Measurements from ENCODE around the gene ZNF185.

Gene ZNF185

DNA sequence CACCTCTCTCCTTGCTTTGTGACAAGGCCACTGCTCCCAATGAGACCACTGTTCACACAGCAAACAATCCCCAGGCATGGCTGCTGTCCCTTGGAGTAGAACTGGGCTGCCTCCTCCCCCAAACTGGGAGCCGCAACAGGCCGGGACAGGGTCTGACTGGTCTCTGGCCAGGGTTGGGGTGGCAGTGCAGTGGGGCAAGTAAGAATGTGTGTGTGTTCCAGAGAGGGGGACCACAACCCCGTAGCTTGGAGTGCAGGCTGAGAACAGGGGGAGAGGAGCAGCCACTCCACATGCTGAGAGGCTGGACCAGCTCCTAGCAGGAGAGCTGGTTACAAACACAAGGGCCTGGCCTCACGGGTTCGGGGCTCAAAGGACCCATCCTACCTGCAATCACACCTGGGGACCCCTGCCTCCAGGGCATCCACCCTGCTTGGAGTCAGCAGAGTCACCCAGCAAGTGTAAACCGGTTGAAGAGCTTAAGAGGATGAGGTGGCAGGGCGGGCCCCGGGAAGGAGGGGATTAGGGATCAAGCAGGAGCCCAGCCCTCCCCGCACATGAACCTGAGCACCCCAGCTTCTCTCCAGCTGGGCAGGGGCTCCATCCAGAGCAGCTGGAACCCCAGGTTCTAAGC, 3.8 kb upstream of the ZNF185 start:
- Histone ChIP-seq H3K9ac (ENCODE audit: low read length) (no peak overlapping the region), H4K20me1 (ENCODE audit: insufficient read depth, low read length) (no peaks in the 10 kb centered on the region)
- TF ChIP-seq, protein P1, sequence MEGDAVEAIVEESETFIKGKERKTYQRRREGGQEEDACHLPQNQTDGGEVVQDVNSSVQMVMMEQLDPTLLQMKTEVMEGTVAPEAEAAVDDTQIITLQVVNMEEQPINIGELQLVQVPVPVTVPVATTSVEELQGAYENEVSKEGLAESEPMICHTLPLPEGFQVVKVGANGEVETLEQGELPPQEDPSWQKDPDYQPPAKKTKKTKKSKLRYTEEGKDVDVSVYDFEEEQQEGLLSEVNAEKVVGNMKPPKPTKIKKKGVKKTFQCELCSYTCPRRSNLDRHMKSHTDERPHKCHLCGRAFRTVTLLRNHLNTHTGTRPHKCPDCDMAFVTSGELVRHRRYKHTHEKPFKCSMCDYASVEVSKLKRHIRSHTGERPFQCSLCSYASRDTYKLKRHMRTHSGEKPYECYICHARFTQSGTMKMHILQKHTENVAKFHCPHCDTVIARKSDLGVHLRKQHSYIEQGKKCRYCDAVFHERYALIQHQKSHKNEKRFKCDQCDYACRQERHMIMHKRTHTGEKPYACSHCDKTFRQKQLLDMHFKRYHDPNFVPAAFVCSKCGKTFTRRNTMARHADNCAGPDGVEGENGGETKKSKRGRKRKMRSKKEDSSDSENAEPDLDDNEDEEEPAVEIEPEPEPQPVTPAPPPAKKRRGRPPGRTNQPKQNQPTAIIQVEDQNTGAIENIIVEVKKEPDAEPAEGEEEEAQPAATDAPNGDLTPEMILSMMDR (IDR thresholded peaks at IDR 0.05; ENCODE audit: low read length), result no peak
- TF ChIP-seq EZH2phosphoT487 (IDR thresholded peaks at IDR 0.05; ENCODE audit: low read length) (no peak), EZH2 (optimal IDR thresholded peaks at IDR 0.05; ENCODE audit: low read depth, low read length) (no peak)

DNA sequence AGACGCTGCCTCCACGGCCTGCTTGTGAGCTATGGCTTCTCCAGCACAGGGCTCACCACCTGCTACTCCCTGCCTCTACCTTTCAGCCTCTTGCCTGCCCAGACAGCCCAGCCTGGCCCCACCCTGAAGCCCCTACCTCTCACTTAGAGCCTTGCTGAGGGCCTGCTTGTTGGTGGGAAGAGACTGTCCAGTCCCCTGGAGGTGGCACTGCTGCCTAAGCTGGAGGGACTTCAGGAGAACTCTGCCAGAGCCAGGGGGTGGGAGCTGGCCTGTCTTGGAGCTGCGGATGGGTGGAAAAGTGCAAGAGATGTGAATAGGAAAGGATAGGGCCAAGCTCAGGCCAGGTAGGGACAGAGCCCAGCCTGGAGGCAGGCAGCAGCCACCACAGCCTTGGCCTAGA, 2.7 kb upstream of the ZNF185 start:
- H2AFZ ChIP-seq (ENCODE audit: low read length), result no peak overlapping the region
- no peaks in the 10 kb centered on the region for H3K9me3 ChIP-seq (replicated peaks; ENCODE audit: insufficient read depth, low read length)
- H3K9ac ChIP-seq (ENCODE audit: low read length), result no peak overlapping the region
- DNase-seq, result no peak
- no peak overlapping the region for H3K27ac ChIP-seq (ENCODE audit: low read length)
- H3F3A ChIP-seq (ENCODE audit: insufficient read depth, low read length), result no peaks in the 10 kb centered on the region
- H3K4me3 ChIP-seq (ENCODE audit: low read length), result no peak overlapping the region
- H3K9me2 ChIP-seq (replicated peaks; ENCODE audit: insufficient read depth, low read length), result no peaks in the 10 kb centered on the region
- no peaks in the 10 kb centered on the region for H3K36me3 ChIP-seq (replicated peaks; ENCODE audit: insufficient read depth, low read length)
- H3K4me2 ChIP-seq (ENCODE audit: low read depth, low read length), result no peak overlapping the region
- no peaks in the 10 kb centered on the region for H3K79me2 ChIP-seq (ENCODE audit: low read length)
- no peaks in the 10 kb centered on the region for H3K4me1 ChIP-seq (ENCODE audit: low read length)
- H4K20me1 ChIP-seq (ENCODE audit: insufficient read depth, low read length), result no peaks in the 10 kb centered on the region
- no peaks in the 10 kb centered on the region for H3K27me3 ChIP-seq (replicated peaks; ENCODE audit: insufficient read depth, low read length)
- TF ChIP-seq, protein P1 (IDR thresholded peaks at IDR 0.05; ENCODE audit: low read length), result no peak
- TF ChIP-seq EZH2phosphoT487 (IDR thresholded peaks at IDR 0.05; ENCODE audit: low read length) (no peak), EZH2 (optimal IDR thresholded peaks at IDR 0.05; ENCODE audit: low read depth, low read length) (no peak)

More for the DNA sequence above, 3.8 kb upstream of the ZNF185 start:
- H3K4me2 ChIP-seq (ENCODE audit: low read depth, low read length), result no peak overlapping the region
- no peak overlapping the region for H3K27ac ChIP-seq (ENCODE audit: low read length)
- H3K36me3 ChIP-seq (replicated peaks; ENCODE audit: insufficient read depth, low read length), result no peaks in the 10 kb centered on the region
- no peaks in the 10 kb centered on the region for H3K79me2 ChIP-seq (ENCODE audit: low read length)
- no peak overlapping the region for H2AFZ ChIP-seq (ENCODE audit: low read length)
- no peak for DNase-seq
- H3K4me3 ChIP-seq (ENCODE audit: low read length), result no peak overlapping the region
- H3F3A ChIP-seq (ENCODE audit: insufficient read depth, low read length), result no peaks in the 10 kb centered on the region
- no peaks in the 10 kb centered on the region for H3K9me2 ChIP-seq (replicated peaks; ENCODE audit: insufficient read depth, low read length)
- no peaks in the 10 kb centered on the region for H3K4me1 ChIP-seq (ENCODE audit: low read length)
- no peaks in the 10 kb centered on the region for H3K27me3 ChIP-seq (replicated peaks; ENCODE audit: insufficient read depth, low read length)
- H3K9me3 ChIP-seq (replicated peaks; ENCODE audit: insufficient read depth, low read length), result no peaks in the 10 kb centered on the region

DNA sequence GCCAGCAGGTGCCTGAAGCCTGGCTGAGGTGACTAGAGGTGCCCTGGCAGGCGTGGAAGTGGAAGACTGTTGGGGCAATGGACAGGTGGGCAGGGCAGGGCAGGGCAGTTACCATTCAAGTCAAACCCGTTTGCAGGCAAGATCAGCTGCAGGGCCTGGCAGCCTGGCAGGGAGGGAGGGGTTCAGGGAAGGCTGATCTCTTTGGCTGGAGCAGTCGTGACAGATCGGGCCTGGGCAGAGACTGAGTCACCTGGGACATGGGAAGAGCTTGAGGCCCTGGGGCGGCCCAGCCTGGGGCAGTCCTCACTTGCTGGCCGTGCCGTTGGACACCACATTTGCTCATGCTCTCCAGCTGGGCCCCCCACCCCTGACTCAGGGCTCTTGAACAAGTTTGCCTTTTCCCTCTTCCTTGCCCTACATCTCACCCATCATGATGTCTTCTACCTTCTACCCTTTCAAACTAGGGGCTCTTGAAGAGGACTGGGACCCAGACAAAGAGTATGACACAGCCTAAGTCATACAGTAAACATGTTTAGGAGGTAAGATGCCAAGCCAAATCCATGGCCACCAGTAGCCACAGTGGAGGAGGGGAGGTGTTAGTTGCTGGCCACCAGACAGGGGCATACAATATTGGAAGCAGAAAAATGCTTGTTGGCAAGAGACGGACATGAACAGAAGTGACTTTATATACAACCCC, 2.0 kb upstream of the ZNF185 start:
- H3K9ac ChIP-seq (ENCODE audit: low read length), result no peak overlapping the region
- H3K36me3 ChIP-seq (replicated peaks; ENCODE audit: insufficient read depth, low read length), result no peaks in the 10 kb centered on the region
- DNase-seq, result no peak
- H3K27me3 ChIP-seq (replicated peaks; ENCODE audit: insufficient read depth, low read length), result no peaks in the 10 kb centered on the region
- no peaks in the 10 kb centered on the region for H4K20me1 ChIP-seq (ENCODE audit: insufficient read depth, low read length)
- no peak overlapping the region for H2AFZ ChIP-seq (ENCODE audit: low read length)
- H3K9me3 ChIP-seq (replicated peaks; ENCODE audit: insufficient read depth, low read length), result no peaks in the 10 kb centered on the region
- no peak overlapping the region for H3K4me2 ChIP-seq (ENCODE audit: low read depth, low read length)
- H3K9me2 ChIP-seq (replicated peaks; ENCODE audit: insufficient read depth, low read length), result no peaks in the 10 kb centered on the region
- H3K4me1 ChIP-seq (ENCODE audit: low read length), result no peaks in the 10 kb centered on the region
- H3K27ac ChIP-seq (ENCODE audit: low read length), result no peak overlapping the region
- H3K79me2 ChIP-seq (ENCODE audit: low read length), result no peaks in the 10 kb centered on the region
- no peak overlapping the region for H3K4me3 ChIP-seq (ENCODE audit: low read length)
- no peaks in the 10 kb centered on the region for H3F3A ChIP-seq (ENCODE audit: insufficient read depth, low read length)
- TF ChIP-seq EZH2phosphoT487 (IDR thresholded peaks at IDR 0.05; ENCODE audit: low read length), result no peak
- TF ChIP-seq, protein P1 (IDR thresholded peaks at IDR 0.05; ENCODE audit: low read length), result no peak
- no peak for TF ChIP-seq EZH2 (optimal IDR thresholded peaks at IDR 0.05; ENCODE audit: low read depth, low read length)

Data from MM.1S (cell line).